NCI-H524 treated with DMSO at 0.1 percent for 48 hours (cell line): ENCODE measurements around the gene ALOX15B.
"Not testable (repeated sequence)": the region's sequence is repeated elsewhere in the genome, so short reads cannot be mapped to it uniquely, and the experiment has no call there.

ENCODE experiments used
- DNase-seq: peaks from one replicate; lab custom pipeline; 2025; lab: John Stamatoyannopoulos, UW

Gene ALOX15B

GRCh38 chr17:8062807-8063483 is 24.1 kb downstream of the ALOX15B start:
- no peak for DNase-seq

- no peak for DNase-seq
Measured at GRCh38 chr17:8063761-8064534, 25.1 kb downstream of the ALOX15B start.

DNA sequence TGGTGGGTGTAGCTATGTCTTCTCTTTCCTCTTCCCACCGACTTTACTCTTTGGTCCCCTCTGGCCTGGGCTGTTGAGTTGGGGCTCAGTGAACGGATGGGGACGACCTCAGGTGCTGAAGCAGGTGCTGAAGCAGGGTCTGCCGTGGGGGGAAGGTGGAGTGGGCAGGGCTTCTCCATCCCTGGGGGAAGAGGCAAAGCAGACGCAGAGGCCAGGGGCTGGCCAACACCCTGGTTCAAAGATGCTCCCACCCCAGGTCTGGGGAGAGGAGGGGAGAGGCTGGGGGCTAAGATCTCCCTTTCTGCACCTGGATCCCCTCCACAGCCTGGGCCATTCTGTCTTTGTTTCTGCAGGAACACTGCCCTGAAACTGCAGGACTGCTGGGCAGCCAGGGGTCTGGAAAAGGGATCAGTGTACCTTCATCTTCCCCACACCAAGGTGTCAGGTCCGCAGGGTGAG is 25.7 kb downstream of the ALOX15B start:
- no peak for DNase-seq

DNA sequence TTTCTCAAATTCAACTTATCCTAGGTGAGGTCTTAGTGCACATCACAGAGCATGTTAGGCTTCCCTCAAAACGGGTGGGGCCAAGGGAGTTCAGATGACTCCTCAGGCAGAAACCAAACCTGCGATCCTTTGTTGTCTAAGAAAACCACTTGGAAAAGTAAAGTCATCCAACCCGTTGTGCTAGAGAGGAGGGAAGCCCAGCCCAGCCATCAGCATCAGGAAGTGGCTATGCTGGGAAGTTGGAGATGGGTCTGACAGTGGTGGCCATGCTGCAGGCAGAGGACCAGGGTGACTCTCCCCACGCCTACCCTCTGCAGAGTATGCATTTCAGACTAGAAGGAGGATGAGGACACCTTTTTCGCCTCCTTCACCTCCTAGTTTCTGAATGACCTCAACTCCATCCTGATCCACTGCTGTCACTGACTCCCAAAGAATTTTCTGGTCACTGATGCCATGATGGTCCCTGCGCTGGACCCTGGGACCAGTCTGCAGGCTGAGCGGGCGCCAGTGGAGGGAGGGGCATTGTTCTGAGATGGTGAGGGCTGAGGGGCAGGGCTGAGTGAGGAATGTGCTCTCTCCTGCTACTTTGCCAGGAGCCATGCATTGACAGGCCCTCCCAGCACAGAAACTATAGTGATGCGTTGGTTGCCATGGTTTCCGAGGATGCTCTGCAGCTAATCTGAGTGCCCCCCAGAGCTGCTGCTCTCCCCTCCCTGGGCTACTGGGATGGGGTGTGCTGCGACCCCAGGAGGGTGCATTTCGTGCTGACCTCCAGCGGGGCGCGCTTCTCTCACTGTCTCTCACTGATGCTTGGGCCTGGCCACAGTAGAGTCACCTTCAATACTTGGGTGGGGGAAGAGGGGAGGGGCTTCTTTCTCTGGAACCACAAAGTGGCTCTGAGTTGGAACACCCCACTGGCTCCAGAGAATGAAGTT is 28.2 kb downstream of the ALOX15B start:
- no peak for DNase-seq

DNA sequence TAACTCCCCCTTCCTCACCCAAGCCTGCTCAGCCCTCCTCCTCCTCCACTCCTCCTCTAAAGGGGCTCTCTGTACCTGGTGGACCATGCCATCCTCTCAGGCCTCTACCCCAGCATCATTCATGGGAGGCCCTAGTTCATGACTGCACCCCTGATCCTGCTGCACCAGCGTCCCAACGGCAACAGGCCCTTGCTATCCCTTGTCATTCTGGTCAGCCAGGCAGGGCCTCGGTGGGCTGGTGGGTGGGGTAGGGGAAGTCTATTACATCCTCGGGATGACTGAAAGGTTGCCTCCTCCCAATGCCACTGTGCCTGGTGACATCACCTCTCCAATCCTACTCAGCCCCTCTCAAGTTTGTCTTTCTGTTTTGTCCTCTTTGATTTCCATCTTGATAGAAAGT is 28.9 kb downstream of the ALOX15B start:
- DNase-seq, result no peak

- DNase-seq, result no peak
Measured at GRCh38 chr17:8068736-8069586, 30.1 kb downstream of the ALOX15B start.

DNA sequence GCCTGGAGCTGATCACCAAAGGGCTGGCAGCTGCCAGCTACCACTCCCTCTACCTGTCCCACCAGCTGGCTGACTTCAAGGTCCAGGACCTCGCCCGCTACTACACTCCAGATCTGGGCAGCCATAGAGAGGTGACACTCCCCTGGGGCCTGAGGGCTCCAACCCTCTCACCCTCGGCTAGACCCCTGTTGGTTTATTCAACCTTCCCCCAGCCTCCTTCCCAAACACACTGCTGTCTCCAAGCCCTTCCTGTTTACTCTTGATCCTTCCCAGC is 30.7 kb downstream of the ALOX15B start:
- DNase-seq, result no peak

DNA sequence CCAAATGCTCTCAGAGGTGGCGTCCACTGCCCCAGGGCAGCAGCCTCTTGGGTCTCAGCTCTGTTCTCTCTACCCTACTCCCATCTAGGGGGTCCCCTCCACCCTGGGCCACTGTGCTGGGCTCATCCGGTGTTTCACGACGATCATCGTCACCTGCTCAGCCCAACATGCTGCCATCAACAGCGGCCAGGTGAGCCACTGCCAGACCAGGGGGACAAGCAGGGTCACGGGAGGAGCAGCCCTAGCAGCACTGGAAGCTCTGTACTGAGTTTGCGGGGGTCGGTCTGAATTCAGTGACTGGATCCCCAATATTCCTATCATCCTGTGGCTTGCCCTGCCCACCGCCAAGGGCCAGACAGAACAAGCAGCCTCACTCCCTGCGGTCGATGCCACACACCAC is 32.6 kb downstream of the ALOX15B start:
- DNase-seq, result no peak

- DNase-seq, result no peak
Measured at GRCh38 chr17:8072341-8072728, 33.5 kb downstream of the ALOX15B start.

- no peak for DNase-seq
Measured at GRCh38 chr17:8072729-8073461, 34.0 kb downstream of the ALOX15B start.

DNA sequence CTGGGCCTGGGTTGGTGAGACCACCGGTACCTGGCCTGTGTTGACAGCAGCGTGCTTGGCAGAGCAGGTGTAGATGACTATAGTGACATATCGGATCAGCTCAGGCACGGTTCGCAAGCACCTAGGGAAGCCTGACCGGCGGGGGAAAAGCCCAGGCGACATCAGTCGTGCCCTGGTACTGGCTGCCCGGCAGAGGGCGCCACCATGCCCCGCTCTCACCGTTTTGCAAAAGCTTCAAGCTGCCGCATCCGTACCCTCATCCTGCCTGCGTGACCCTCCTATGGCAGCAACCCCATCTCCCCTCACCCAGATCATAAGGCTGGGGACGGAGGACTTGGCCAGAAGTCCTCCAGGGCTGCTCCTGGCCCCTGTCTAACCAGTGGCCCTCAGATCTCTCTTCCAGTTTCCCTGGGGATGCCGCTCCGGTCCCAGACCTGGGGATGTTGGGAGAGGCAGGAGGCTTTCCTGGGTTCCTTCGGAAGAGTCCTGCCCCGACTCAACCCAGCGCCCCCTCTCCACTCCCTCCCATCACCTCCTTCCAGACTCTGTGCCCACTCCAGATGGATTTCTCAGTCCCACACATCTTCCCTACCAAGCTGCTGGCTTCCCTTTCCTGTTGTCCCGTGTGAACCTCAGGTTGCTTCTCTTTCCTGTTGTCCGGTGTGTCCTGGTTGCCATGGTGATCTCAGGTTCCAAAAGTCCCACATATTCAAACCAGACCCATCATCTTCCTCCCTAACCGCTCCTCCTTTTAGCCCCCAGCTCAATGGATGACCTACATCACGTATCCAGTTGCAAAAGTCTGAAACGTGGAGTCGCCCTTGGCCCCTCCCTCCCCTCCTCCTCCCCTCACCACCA is 35.0 kb downstream of the ALOX15B start:
- no peak for DNase-seq

DNA sequence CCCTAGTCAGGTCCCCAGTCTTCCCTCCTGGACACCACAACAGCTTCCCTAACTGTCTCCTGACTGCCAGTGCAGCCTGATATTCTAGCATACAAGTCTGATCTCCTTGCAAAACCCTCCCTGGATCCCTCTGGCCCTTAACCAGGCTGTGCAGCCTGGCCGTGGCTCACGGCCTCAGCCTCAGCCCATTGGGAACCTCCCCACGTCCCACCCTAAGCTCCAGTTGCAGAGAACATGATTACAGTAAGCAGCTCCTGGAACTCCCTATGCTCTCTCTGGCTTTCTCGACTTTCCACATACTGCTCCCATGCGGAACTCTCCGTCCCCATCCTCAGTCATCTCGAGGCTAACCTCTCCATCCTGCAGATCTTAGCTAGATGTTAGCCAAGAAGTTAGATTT is 35.7 kb downstream of the ALOX15B start:
- DNase-seq, result no peak

- no peak for DNase-seq
Measured at GRCh38 chr17:8075081-8075480, 36.2 kb downstream of the ALOX15B start.

DNA sequence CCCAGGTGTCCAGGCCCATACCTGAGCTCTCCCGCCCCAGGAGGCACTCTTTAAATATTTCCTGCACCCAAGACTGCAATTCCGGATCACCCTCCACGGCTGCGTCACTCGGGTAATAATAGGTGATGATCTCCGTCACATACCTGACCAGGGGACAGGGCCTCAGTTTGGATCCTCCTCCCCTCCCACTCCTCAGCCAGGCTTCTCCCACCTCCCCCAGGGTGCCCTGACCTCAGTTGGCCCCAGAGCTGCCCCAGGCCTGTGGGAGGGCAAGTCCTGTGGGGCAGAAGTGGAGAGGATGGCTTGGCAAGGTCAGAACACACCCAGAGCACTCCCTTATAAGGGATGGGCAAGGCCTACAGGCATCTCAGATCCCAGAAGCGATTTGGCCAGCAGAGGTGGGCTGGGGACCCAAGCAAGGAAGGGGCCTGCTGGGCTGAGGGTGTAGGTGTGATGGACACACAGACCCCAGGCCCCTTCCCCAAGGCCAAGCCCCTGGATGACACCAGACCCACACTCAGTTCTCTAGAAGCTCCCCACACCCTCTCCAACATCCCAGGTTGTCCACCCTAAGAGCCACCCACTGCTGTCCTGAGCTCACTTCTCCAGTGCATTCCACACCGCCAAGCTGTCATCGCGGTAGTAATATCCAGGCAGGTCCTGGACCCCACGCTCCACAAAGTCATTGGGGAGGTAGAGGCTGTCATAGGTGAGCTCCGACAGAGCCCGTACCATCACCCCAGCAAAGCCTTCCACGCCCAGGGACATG is 36.9 kb downstream of the ALOX15B start:
- no peak for DNase-seq

- DNase-seq, result no peak
Measured at GRCh38 chr17:8076502-8077266, 37.8 kb downstream of the ALOX15B start.

GRCh38 chr17:8077939-8078338 is 39.1 kb downstream of the ALOX15B start:
- DNase-seq, result not testable (repeated sequence)

- DNase-seq, result no peak
Measured at GRCh38 chr17:8079291-8080207, 40.7 kb downstream of the ALOX15B start.
